HG02623 (cell line): ENCODE data around the gene ADAT2.
A peak's percentile ranks its signal among the peaks of the same experiment; 100 is the strongest.
"Not testable (repeated sequence)": the region's sequence is repeated elsewhere in the genome, so short reads cannot be mapped to it uniquely, and the experiment has no call there.

ENCODE experiments used
- ATAC-seq: cut with Tn5 transposase; IDR thresholded peaks from one replicate; pipeline ENCODE4 v1.9.1; 2021; ENCODE audit warnings: moderate library complexity; ENCODE audit not compliant: unreplicated experiment

ADAT2 gene

DNA sequence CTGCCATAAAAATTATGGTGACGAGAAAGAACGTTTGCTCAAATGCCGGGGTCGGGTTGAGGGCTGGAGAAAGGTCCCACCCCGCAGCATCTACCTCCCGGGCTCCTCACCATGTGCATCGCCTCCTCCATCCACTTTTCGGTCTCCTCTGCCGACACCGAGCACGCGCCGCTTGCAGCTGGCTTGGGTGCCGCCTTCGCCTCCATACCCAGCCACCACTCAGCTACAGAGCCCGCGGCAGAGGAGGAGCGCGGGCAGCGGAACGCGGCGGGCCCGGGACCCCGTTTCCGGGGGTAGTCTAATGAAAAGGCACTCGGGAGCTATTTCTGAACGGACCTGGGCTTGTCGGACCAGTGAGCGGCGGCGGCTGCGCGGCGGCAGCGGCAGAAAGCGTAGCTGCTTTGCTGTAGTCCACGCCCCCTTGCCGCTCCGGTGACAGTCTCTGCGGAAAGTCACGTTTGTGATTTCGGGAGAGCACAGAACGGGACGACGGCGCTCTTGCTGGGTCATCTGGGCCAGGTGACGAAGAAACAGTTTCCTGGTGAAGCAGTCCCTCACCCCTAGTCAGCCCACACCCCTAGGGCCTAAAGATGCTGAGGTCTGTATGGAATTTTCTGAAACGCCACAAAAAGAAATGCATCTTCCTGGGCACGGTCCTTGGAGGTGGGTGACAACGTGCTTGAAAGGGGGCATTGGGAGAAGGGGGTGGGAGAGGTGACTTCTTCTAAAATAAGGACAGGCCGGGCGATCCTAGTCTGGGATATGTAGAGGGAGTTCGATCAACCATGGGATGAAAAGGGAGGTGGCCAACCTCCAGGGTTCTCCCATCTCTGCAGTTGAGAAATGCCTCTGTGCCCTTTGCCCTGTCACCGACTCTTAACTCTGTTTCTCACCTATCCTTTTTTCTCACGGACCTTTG, at the start of gene ADAT2, which contains the start of gene PEX3:
ADAT2 (minus strand) TSS at position 243 of the 919 bp plus-strand sequence; CDS start at position 206, 37 bp downstream.
PEX3 (plus strand) TSS at position 353 of the 919 bp plus-strand sequence; CDS start at position 591, 238 bp downstream.
- peak; percentile 96 for ATAC-seq

DNA sequence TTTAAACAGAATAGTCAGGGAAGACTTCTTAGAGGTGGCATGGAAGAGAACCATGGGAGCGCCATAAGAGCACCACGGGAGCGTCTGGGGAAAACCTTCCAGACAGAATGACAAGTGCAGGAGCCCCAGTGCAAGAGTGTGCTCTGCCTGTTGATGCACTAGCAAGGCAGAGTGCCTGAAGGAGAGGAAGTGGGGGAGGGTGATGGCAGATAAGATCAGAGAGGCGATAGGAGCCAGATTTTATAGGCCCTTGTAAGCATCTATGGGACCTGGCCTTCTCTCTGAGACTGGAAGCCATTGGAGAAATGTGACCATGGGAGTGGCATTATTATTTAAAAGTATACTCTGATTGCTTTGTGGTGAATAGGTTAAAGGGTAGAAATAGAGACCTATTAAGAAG, 47.9 kb upstream of the ADAT2 start:
- no peak for ATAC-seq

DNA sequence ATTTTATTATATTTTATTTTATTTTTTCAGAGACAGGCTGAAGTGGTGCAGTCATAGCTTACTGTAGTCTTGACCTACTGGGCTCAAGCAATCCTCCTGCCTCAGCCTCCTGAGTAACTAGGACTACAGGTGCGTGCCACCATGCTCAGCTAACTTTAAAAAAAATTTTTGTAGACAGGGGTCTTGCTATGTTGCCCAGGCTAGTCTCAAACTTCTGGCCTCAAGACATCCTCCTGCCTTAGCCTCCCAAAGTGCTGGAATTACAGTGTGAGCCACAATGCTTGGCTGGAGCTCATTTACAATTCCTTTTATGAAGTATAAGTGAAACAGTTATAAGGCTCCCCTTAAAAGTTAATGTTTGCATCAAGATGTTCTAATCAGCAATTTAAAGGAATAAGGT, 46.5 kb upstream of the ADAT2 start:
- no peak for ATAC-seq

DNA sequence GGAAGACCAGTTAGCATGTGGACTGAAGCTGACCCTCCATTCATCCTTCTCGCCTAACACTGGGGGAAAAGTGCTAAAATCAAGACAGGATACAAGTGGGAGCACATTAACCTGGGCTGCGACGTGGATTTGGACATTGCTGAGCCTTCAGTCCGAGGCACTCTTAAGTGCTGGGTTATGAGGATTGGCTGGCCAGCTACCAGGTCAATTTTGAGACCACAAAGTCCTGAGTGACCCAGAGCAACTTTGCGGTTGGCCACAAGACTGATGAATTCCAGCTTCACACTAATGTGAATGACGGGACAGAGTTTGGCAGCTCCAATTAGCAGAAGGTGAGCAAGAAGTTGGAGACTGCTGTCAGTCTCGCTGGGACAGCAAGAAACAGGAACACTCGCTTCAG, 40.3 kb upstream of the ADAT2 start:
- ATAC-seq, result no peak

DNA sequence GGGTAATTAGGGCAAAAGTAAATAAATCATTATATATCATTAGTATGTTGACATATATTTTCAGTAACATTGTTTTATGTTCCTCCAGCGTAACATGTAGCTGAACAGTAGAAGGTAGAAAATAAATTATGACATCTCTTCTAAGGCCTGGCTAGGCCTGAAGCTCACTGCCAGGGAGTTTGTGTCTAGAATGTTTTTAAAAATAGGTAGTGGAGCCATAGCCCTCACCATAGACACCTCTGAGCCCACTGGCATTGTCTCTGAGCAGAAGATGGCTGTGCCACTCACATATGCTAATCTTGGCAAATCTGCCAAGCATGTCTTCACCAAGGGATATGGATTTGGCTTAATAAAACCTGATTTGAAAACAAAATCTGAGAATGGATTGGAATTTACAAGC, 39.7 kb upstream of the ADAT2 start:
- ATAC-seq, result no peak

DNA sequence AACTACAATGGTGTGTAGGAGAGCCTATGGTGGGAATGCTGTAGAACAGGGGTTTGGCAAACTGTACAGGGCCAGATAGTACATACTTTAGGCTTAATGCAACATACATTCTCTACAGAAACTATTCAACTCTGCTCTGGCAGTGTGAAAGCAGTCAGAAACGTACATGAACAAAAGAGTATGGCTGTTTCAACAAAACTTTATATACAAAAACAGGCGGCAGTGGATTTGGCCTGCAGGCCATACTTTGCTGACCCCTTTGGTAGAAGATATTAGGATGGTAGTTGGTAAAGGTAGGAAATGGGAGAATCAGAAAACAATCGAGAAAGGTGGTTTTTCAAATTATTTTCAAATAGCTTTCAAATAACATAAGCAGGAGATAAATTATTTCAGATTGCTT, 36.3 kb upstream of the ADAT2 start:
- no peak for ATAC-seq

DNA sequence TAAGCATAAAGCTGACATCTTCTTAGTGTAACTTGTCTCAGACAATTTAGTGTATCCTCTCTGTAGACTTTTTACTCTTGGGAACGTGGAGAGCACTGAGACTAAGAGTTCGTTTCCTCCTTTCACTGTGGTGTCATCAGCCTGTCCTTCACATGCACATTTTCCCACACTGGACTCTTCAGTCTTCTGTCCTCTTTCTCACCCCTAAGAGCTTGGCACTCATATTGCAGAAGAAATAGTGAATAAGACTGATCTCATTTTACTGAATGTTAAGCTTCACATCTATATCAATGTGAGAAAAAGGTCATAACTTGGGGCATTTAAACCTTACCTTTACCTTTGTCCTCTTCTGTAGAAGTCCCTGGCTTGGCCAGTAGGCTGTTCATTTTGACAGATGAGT, 35.5 kb upstream of the ADAT2 start:
- ATAC-seq, result no peak

DNA sequence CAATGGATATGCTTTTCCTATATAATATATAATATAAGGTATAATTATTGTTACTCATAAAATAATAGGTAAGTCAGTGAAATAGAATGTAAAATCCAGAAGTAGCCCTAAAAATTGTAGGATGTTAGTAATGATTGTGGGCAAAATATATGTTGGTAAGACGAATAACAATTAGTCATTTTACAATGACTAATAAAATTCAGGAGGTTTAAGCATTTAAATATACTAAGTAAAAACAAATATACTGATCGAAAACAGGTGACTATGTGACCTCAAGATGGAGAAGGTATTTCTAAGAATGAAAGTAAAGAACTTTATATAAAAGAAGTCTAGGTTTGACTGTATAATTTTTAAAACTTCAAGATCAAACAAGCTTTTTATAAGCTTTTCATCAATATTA, 32.1 kb upstream of the ADAT2 start:
- ATAC-seq, result no peak

DNA sequence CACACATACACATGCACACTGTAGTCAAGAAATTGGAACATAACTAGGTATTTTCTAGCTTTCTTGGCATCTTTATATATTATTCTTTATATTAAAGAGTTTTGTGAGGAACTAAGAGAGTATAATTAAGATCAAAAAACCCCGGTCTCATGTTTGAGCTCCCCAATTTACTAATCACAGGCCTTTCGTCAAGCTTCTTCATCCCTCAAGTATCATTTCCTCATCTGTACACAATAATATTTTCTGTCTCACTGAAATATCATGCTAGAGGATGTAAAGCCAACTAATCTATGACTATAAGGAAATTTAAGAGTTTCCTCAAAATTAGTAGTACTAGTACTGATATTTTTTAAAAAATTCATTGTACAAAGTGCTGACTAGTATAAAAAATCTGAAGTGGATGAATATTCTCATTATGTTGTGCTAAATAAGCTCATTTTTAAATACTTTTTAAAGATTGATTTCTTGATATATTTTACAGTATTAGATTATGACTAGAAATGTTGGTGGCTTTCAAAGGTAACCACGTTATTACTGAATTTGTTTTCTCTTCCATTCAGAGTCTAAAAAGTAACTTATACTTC, 28.1 kb upstream of the ADAT2 start:
- peak; percentile 65 for ATAC-seq

DNA sequence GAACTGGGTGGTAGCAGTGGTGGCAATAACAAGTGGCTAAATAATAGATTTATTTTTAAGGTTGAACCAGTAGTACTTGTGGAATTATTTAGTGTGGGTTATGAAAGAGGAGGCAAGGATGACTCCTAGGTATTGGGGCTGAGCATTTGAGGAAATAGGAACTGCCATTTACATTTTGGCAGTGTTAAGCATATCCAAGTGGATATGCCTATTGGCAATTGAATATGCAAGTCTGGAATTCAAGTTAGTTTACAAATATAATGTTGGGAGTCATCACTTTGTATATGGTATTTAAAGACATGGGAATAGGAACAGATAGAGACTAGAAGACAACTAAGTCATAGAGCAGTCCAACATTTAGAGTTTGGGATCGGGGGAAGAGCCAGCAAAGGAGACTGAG, 26.1 kb upstream of the ADAT2 start:
- no peak for ATAC-seq

DNA sequence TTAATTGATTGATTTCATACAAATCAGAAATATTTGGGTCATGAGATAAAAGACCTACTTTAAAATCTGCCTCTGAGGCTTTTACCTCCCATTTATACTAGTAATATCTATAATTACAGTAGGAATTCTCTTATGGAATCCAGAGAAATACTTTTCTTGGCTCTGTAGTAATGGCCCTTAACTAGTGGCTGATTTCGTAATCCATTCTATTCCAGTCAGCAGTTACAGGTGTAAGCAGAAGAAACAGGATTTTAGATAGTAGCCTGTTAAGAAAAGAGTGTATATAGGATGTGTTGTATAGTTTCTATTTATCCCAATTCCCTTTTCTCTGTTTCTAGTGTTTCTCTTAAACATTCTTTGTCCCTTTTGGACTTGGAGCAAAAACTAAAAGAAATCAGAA, 21.3 kb upstream of the ADAT2 start:
- ATAC-seq, result no peak

DNA sequence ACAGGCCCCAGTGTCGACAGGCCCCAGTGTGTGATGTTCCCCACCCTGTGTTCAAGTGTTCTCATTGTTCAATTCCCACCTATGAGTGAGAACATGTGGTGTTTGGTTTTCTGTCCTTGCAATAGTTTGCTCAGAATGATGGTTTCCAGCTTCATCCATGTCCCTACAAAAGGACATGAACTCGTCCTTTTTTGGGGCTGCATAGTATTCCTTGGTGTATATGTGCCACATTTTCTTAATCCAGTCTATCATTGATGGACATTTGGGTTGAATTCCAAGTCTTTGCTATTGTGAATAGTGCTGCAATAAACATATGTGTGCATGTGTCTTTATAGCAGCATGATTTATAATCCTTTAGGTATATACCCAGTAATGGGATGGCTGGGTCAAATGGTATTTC, 18.3 kb upstream of the ADAT2 start:
- ATAC-seq, result not testable (repeated sequence)

DNA sequence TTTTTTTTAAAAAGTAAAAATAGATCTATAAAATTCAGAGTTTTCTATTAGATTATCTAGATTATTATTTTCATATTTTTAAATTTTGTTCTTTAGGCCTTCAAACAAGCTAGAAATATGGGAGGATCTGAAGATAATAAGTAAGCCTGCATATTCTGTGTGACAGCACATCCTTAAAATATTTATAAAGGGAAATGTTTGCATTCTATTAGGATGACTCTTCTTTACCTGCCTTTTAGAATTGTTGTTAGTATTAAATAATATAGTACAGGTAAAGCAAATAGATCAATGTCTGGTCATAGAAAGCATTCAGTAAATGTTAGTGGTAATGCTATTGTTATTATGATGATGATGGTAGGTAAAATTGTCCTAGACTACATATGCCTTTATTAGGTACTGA, 17.5 kb upstream of the ADAT2 start:
- ATAC-seq, result no peak

DNA sequence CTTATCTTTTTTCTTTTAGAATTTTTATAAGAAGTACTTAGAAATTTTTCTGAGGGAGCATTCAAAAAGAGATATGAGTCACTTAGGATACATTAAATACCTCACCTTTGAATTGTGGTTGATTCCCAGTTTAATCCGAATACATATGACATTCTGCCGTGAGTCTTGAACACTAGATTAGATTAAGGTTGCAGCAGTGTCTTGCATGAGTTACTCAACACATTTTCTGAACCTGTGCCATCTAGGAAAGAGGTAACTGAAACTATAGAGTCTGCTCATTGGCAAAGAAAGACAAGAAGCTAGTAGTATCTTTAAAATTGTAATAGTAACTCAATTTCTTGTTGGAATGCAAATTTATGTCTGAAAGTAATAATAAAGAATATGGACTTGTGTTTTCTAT, 15.1 kb upstream of the ADAT2 start:
- no peak for ATAC-seq

DNA sequence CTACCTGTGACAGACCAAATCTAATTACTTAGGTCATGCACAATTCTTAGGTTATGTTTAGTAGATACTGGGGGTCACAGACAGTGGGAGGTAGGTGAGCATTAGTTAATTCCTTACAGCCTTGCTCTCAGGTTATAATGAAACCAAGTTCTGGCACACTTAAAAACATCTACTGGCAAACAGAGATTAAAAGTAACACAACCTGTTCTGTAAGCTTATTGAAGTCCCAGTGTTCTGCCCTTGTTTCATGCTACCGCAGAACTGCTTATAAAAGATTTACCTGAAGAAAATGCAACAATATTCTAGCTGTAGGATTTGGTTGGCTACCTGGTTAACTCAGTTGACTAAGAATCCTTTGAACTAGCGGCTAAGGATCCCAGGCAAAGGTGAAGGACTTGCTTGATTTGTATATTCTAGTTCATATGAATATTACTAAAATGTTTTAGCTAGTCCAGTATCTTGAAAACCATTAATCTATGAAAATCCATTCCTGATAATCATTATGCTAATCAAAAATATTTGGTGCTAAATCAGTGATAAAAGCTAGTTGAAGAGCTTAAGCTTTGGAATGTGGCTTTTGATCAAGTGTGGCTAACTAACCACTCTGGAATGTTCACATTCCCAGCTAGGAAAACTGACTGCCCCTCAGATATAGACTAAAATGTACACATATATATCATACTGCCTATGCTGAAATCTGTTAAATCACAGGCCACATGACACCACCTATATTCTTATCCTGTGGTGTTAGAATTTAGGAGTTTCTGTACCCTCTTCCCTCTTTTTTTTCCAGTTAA, 7.3 kb upstream of the ADAT2 start:
- ATAC-seq, result no peak

DNA sequence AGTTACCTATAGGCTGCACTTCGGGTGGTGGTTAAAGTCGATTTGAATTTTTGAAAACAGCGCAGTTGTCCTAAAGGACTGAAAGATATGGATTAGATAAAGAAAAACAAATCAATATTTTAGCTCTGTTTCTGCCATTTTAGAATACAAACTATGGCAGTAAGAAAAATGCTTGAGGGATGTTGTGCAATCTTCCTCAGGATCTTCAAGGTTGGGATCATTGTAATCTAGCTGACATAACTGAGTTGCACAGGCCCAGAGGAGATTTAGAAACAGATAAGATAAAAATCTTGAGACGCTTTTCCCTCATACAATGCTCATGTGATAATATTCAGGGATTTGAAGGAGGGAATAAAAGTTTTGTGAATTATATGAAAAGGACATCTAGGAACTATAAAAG, 1.0 kb upstream of the ADAT2 start:
- no peak for ATAC-seq

DNA sequence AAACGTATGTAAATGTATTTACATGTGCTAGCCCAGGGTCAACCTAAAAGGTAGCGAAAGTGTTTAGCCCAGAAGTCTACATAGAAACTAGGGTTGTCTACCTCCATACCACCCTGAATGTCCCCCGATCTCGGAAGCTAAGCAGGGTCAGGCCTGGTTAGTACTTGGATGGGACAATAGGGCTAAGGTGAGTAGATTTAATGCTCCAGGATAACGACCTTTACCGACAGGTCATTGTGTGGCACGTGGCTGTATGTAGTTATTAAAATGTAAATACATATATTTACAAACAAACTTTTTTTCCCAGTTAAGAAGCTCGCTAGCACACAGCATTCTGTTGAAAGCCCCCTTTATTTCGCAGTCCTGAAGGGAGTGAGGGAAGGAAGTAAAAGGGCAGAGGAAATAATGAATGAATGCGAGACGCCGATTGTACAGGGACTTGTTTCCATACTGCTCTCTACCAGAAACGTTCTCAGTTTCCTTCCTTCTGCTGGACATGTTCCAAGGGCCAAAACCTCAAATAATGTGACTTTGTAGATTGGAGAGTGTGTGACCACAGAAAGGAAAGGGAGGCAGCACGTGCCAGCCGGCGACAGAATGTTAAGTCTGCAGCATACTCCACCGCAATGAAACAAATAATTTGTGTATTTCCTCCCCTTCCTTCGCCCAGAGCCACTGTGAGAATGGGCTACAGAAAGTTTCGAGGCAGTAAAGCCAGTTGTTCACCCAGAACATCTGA, 612 bp downstream of the ADAT2 start:
- peak; percentile 9 for ATAC-seq

DNA sequence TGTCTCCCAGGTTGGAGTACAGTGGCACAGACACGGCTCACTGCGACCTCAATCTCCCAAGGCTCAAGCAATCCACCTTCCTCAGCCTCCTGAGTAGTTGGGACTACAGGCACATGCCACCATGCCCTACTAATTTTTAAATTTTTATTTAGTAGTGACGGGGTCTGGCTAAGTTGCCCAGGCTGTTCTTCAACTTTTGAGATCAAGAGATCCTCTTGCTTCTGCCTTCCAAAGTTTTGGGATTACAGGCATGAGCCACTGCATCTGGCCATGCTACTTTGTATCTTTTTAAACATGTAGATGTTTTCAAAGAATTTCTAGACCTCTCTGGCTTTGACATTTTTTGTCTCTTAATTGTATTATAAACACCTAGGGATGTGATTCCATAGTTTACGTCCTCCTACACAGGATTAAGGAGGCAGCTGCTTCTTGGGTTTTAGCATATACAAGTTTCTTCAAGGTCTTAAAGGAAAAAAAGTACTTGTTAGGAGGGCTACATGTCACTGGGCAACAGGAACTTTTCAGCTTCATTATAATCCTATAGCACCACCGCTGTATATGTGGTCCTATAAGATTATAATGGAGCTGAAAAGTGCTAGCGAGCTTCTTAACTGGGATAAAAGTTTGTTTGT, 1.3 kb downstream of the ADAT2 start:
- ATAC-seq, result no peak

DNA sequence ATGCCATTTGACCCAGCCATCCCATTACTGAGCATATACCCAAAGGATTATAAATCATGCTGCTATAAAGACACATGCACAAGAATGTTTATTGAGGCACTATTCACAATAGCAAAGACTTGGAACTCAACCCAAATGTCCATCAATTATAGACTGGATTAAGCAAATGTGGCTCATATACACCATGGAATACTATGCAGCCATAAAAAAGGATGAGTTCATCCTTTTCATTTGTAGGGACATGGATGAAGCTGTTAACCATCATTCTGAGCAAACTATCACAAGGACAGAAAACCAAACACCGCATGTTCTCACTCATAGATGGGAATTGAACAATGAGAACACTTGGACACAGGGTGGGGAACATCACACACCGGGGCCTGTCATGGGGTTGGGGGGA, 2.6 kb downstream of the ADAT2 start:
- ATAC-seq, result not testable (repeated sequence)

DNA sequence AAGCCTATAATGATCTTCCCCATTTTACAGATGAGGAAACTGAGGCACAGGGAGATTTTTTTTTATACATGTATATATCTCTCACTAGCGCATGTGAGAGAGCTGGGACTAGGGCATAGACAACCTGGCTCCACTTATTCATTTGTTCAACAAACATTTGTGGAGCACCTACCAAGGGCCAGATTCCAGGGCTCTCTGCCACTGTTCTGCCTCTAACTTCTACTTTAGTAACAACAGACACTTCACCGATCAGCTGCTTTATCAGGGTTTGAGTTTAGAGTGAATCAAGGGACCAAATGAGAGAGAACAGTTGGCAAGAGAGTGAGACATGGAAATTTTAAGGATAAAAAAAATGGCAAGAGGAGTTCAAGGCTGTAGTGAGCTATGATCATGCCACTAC, 7.4 kb downstream of the ADAT2 start:
- no peak for ATAC-seq
